ENCODE data around the gene PLCD1.

DNA sequence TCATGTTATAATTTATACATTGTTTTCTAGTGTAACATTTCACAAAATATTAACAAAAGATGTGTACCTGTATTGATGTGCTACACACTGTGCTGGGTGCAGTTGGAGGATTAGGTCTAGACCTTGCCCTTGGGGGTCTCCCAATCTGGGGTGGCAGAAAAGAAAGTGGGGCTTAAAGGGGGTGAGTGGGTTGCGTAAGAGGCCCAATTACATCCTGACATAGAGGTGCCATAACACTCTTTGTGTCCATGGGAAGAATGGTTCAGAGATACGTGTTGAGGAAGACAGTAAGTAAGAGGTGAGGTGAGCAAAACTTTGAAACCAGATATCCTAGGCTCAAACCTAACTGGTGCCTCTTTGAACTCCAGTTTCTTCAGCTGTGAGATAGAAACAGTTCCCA is 40.6 kb upstream of the PLCD1 start:
- TF ChIP-seq POLR2A (IDR thresholded peaks at IDR 0.05), result no peak
- TF ChIP-seq CTCF (IDR thresholded peaks at IDR 0.05), result no peak
